Brain microvascular endothelial cell (primary cell): ENCODE measurements around the gene GNAL.

ENCODE experiments used
- DNase-seq: peaks from one replicate; pipeline ENCODE4 v3.0.0-alpha.2; 2020
- H3K27ac ChIP-seq: fragments of 250-450 bp; sonication (Bioruptor Pico); 2 replicates; pipeline ENCODE4 v1.5.1; 2020; ENCODE audit warnings: mild to moderate bottlenecking, moderate library complexity
- H3K27me3 ChIP-seq: fragments of 250-450 bp; sonication (Bioruptor Pico); replicated peaks from 2 replicates; pipeline ENCODE4 v1.5.1; 2020; ENCODE audit warnings: mild to moderate bottlenecking
- H3K36me3 ChIP-seq: fragments of 250-450 bp; sonication (Bioruptor Pico); replicated peaks from 2 replicates; pipeline ENCODE4 v1.5.1; 2020; ENCODE audit warnings: mild to moderate bottlenecking
- H3K4me3 ChIP-seq: 2 replicates; pipeline ENCODE4 v1.5.1; 2011; ENCODE audit warnings: low read depth, mild to moderate bottlenecking, control low read depth, low read length, moderate library complexity
- in situ Hi-C: cut with HindIII; loops from 2 replicates; pipeline ENCODE4 v1.10.0; 2017; ENCODE audit warnings: low sequenced_read_pairs, low pct_ligation_motif_present
- TF ChIP-seq, protein P1 (sequence below): IDR thresholded peaks from 2 replicates; pipeline ENCODE4 v1.5.1; 2011; ENCODE audit warnings: low read depth, mild to moderate bottlenecking, moderate library complexity, low read length, control low read depth, inconsistent platforms; ENCODE audit errors: missing control alignments

The GNAL gene

DNA sequence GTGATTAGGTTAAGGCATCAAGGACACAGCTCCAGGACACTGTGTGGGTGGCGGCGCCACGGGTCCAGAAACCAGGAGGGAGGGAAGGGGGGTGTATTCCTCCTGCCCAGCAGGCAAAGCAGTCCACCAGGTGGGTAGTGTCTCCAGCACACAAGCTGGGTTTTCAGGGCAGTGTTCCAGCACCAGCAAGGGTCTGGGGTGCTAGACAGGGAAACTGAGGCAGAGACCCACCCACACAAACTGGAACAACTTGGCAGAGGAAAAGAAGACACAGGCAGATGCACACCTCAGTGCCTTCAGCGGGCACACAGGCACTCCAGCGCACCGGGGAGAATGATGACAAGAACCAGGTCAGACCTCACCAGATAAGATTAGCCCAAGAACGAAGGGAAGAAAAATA lies 28.4 kb upstream of the GNAL start:
- DNase-seq: no peak
- TF ChIP-seq, protein P1, sequence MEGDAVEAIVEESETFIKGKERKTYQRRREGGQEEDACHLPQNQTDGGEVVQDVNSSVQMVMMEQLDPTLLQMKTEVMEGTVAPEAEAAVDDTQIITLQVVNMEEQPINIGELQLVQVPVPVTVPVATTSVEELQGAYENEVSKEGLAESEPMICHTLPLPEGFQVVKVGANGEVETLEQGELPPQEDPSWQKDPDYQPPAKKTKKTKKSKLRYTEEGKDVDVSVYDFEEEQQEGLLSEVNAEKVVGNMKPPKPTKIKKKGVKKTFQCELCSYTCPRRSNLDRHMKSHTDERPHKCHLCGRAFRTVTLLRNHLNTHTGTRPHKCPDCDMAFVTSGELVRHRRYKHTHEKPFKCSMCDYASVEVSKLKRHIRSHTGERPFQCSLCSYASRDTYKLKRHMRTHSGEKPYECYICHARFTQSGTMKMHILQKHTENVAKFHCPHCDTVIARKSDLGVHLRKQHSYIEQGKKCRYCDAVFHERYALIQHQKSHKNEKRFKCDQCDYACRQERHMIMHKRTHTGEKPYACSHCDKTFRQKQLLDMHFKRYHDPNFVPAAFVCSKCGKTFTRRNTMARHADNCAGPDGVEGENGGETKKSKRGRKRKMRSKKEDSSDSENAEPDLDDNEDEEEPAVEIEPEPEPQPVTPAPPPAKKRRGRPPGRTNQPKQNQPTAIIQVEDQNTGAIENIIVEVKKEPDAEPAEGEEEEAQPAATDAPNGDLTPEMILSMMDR: no peak

DNA sequence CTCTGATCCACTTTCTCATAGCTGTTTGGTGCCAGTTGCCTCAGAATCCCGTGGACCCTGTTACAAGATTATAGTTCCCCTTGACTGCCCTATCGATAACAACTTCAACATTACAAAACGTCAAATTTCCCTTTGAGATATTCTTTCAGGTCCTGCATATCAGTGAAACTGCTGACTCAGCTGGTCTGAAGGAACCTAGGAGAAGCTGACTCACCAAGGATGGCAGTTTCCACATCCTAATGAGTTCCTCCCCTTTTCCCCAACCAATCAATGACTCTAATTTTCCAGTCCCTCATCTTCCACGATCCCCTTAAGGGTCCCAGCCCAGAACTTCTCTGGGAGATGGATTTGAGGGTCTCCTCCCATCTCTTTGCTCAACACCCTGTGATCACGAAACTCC lies 27.6 kb upstream of the GNAL start:
- TF ChIP-seq, protein P1: no peak
- Histone ChIP-seq H3K27me3 (peaks cover 3% of the 10 kb centered on the region), H3K4me3 (no peak overlapping the region), H3K27ac (no peak overlapping the region), H3K36me3 (no peaks in the 10 kb centered on the region)
- in situ Hi-C loops: no loop called here
- DNase-seq: no peak

More for the DNA sequence above, 28.4 kb upstream of the GNAL start:
- H3K36me3 ChIP-seq: no peaks in the 10 kb centered on the region
- H3K4me3 ChIP-seq: no peak overlapping the region
- no peak overlapping the region for H3K27ac ChIP-seq
- in situ Hi-C loops: no loop called here
- peaks cover 3% of the 10 kb centered on the region for H3K27me3 ChIP-seq

DNA sequence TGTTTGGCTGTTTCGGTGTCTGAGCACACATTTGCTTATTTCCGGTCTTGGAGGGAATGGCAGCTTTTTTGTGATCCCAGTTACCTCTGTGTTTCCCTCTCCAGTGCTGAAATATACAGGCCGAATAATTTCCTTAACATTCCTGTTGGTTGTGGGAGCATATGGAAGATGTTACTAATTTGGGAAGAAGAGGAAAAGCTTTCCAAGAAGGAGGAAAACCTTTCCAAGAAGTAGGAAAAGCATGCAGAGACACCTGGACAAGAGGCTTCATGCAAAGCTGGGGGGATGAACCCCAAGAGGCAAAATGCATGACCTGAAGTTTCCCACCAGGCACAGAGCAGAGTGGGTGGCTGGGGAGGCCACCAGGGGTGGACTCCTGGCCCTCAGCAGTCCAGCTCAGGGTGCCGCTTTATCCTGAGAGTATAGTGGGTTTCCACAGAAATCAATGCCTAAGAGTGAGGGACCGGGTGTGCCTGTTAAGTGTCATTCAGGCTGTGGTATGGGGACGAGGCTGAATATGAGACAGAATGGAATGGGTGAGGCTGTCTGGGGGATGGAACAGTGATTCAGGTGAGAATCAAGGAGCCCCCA lies 25.5 kb upstream of the GNAL start:
- TF ChIP-seq, protein P1: no peak

DNA sequence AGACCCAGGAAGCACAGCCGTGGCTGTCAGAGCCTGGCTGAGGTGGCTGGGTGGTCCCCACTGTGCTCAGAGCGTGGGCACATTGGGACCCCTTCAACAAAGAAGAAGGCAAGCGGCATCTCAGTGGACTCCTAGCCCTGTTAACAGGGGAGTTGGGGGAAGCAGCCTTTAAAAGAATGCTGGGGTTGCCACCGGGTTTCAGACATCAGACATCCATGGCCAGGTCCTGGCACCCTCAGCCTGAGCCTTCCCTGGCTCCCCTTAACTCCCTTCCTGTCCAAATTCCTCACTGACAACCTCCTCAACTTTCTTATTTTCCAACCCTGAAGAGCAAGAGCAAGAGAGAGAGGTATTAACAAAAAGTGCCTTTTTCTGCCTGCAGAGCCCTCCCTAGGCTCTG lies 24.8 kb upstream of the GNAL start:
- no peaks in the 10 kb centered on the region for H3K36me3 ChIP-seq
- no peak overlapping the region for H3K4me3 ChIP-seq
- H3K27ac ChIP-seq: no peak overlapping the region
- TF ChIP-seq, protein P1: no peak
- peaks cover 3% of the 10 kb centered on the region for H3K27me3 ChIP-seq
- in situ Hi-C loops: no loop called here
- DNase-seq: no peak

More for the DNA sequence above, 25.5 kb upstream of the GNAL start:
- in situ Hi-C loops: no loop called here
- no peaks in the 10 kb centered on the region for H3K36me3 ChIP-seq
- no peak overlapping the region for H3K27ac ChIP-seq
- no peak overlapping the region for H3K4me3 ChIP-seq
- peaks cover 3% of the 10 kb centered on the region for H3K27me3 ChIP-seq
- DNase-seq: no peak

DNA sequence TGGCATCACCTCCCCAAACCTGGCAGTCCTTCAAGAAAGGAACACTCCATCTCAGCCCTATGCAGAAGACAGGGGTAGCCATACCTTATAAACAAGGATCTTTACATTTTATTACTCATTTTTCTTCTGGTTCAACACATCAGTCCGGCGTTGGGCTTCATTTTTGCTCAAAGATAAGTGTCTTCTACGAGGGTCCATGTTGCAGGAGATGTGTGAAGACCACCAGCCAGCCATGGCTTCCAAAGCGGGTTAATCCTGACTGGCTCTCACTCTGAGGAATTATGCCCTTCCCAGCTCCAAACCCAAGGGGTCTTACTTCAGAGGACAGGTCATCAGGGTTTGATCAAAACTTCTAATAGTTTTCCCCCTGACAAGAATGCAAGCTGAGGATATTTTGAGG lies 23.9 kb upstream of the GNAL start:
- in situ Hi-C loops: no loop called here

DNA sequence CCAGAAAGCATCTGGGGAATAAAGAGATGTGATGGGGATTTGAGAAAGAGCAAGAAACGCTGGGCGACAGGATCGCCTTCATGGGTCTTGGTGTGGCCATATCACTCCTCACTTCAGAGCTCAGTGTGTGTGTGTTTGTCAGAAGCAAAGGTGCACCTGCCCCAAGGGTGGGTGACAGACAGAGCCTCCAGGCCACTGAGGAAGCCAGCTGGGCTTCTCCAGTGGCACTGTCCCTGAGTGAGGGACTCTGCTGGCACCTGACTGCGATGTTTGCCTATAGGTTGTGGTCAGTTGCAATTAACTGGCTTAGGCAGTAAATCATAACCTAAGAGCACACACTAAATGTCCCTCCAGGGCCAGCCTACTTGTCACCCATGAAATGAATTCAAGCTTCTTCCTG lies 23.5 kb upstream of the GNAL start:
- in situ Hi-C loops: no loop called here
- TF ChIP-seq, protein P1: no peak
- H3K36me3 ChIP-seq: no peaks in the 10 kb centered on the region
- no peak for DNase-seq
- H3K27me3 ChIP-seq: peaks cover 3% of the 10 kb centered on the region
- no peak overlapping the region for H3K4me3 ChIP-seq
- H3K27ac ChIP-seq: no peak overlapping the region

More for the DNA sequence above, 23.9 kb upstream of the GNAL start:
- Histone ChIP-seq H3K4me3 (no peak overlapping the region), H3K27ac (no peak overlapping the region), H3K27me3 (peaks cover 3% of the 10 kb centered on the region), H3K36me3 (no peaks in the 10 kb centered on the region)
- TF ChIP-seq, protein P1: no peak
- DNase-seq: no peak
